Measurements from ENCODE around the gene BANF2. TPM values are rescaled to one million over a fixed set of nuclear protein-coding genes. Genes with fewer than 3 reads are reported as not detected.

BANF2 gene
- total RNA-seq, 1 experiment from 2014 or later: not detected

GRCh38 chr20:17662333-17663039 is 37.3 kb upstream of the BANF2 start:
- H3K27me3 Mint-ChIP-seq (ENCODE audit: low read depth): no peaks in the 10 kb centered on the region; the same call in 1 of the 2 replicates
- Histone ChIP-seq H3K4me2 (ENCODE audit: insufficient read depth, insufficient read length, low read length) (no peak overlapping the region), H3K27me3 (ENCODE audit: insufficient read depth, low read length) (no peaks in the 10 kb centered on the region), H3K14ac (ENCODE audit: insufficient read depth, low read length) (no peak overlapping the region), H2AK5ac (ENCODE audit: insufficient read length, low read length) (no peak overlapping the region), H2BK20ac (ENCODE audit: low read depth, low read length, poor library complexity, severe bottlenecking) (no peak overlapping the region), H3K4me1 (ENCODE audit: insufficient read depth, low read length) (no peaks in the 10 kb centered on the region; the same call in none of the 2 replicates), H3K18ac (ENCODE audit: insufficient read length, low read depth, low read length) (no peak overlapping the region), H3K23ac (ENCODE audit: insufficient read length, low read depth, low read length) (no peak overlapping the region), H3K23me2 (ENCODE audit: insufficient read length, low read depth, low read length, poor library complexity, severe bottlenecking) (no peaks in the 10 kb centered on the region), H2BK12ac (ENCODE audit: insufficient read length, low read depth, low read length) (no peak overlapping the region), H4K91ac (ENCODE audit: insufficient read length, low read depth, low read length) (no peak overlapping the region), H4K8ac (replicated peaks; ENCODE audit: insufficient read length, low read depth, low read length) (no peak overlapping the region), H3K56ac (ENCODE audit: insufficient read length, low read depth, low read length) (no peak overlapping the region), H3K9ac (ENCODE audit: extremely low read depth, insufficient read length, low read length) (no peak overlapping the region), H3K27ac (ENCODE audit: insufficient read length, low read depth, low read length) (no peak overlapping the region), H2BK15ac (ENCODE audit: low read depth, low read length) (no peak overlapping the region), H4K20me1 (ENCODE audit: control insufficient read depth, insufficient read depth, insufficient read length) (no peaks in the 10 kb centered on the region), H2BK120ac (ENCODE audit: low read depth, low read length, poor library complexity, severe bottlenecking) (no peak overlapping the region), H3K4ac (ENCODE audit: low read depth, low read length) (no peak overlapping the region), H3K79me1 (ENCODE audit: insufficient read depth, low read depth, low read length, poor library complexity, severe bottlenecking) (peaks cover 4% of the 10 kb centered on the region), H3K9me3 (ENCODE audit: control insufficient read depth, low read depth, low read length) (no peaks in the 10 kb centered on the region), H2AFZ (ENCODE audit: low read length) (no peak overlapping the region), H2BK5ac (ENCODE audit: insufficient read length, low read length) (no peak overlapping the region), H3T11ph (ENCODE audit: low read length) (no peak overlapping the region), H3K79me2 (ENCODE audit: insufficient read depth, low read length) (peaks cover 26% of the 10 kb centered on the region; the same call in 1 of the 2 replicates), H4K5ac (ENCODE audit: insufficient read length, low read depth, low read length) (no peak overlapping the region)
- peaks cover 19 to 37% of the 10 kb centered on the region in 2 experiments for H3K4me1 Mint-ChIP-seq
- H3K36me3 Mint-ChIP-seq (ENCODE audit: insufficient read depth in 1 of 3, low read depth in 3 of 3): peaks cover 32 to 38% (median 36%) of the 10 kb centered on the region in 3 experiments
- H3K9me3 Mint-ChIP-seq: peaks cover 11 to 22% of the 10 kb centered on the region in 2 experiments
- DNase-seq: no peak
- TF ChIP-seq CTCF (conservative IDR thresholded peaks at IDR 0.05): no peak
- H3K4me3 Mint-ChIP-seq: no peak overlapping the region
- H3K27ac Mint-ChIP-seq: peak overlapping the region in 2 of 3 experiments; percentile 56 to 71; a peak in 4 of 7 replicates
- WGBS (ENCODE audit: extremely low coverage, insufficient read length, low lambda C conversion rate): no CpG with 5 or more reads among the region's 10 CpGs
